Uterus (tissue), 2 donors: ENCODE data around the gene HOXD3.

Experiments
- POLR2A ChIP-seq, 2 donors: fragments of 450-650 bp; IDR thresholded peaks; one replicate each; pipeline ENCODE4 v1.6.1; 2016; ENCODE audit warnings: antibody characterized with exemption in 2 of 2, mild to moderate bottlenecking in 1 of 2, moderate library complexity in 1 of 2
- TF ChIP-seq, protein P1 (sequence below), 4 experiments: fragments of 200-600 bp in 2 of 4; fragments of 450-650 bp in 2 of 4; sonication (generic) in 2 of 4; IDR thresholded peaks; one replicate each; pipeline ENCODE4 v1.5.1; 2016 to 2019; ENCODE audit warnings: antibody characterized with exemption in 4 of 4, mild to moderate bottlenecking in 2 of 4, moderate library complexity in 1 of 4

DNA sequence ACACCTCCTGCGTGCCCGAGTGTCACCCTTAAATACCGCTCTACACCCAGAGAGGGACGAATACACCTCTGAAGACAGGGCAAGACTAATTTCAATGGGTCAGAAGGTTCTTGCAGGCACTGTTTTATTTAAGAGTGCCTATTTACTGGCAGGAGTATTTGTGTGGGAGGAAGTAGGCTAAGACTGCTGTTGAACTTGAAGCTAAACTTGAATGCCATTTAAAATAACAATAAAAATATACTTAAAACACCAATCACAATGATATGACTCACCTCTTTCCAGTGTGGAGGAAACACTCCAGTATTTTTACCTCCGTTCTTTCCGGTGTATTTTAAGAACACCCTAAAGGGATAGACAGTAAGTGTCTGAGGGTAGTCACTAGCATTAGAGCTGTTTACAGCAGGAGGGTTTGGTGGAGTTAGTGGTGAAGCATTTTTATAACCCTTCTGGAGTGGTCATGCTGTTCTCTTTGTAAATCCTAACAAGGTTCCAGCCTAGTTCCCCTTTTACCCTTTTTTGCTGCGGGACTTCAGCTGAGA lies 21.7 kb downstream of the HOXD3 start:
- no peak for TF ChIP-seq POLR2A (IDR thresholded peaks at IDR 0.05)
- TF ChIP-seq, protein P1, sequence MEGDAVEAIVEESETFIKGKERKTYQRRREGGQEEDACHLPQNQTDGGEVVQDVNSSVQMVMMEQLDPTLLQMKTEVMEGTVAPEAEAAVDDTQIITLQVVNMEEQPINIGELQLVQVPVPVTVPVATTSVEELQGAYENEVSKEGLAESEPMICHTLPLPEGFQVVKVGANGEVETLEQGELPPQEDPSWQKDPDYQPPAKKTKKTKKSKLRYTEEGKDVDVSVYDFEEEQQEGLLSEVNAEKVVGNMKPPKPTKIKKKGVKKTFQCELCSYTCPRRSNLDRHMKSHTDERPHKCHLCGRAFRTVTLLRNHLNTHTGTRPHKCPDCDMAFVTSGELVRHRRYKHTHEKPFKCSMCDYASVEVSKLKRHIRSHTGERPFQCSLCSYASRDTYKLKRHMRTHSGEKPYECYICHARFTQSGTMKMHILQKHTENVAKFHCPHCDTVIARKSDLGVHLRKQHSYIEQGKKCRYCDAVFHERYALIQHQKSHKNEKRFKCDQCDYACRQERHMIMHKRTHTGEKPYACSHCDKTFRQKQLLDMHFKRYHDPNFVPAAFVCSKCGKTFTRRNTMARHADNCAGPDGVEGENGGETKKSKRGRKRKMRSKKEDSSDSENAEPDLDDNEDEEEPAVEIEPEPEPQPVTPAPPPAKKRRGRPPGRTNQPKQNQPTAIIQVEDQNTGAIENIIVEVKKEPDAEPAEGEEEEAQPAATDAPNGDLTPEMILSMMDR (IDR thresholded peaks at IDR 0.05), result no peak
